Fibroblast of skin of right quadriceps (primary cell): ENCODE data around the gene SKIC8.
A peak's percentile ranks its signal among the peaks of the same experiment; 100 is the strongest.

Experiments used
- DNase-seq: peaks from one replicate; pipeline ENCODE4 v3.0.0-alpha.2; 2013

Gene SKIC8

GRCh38 chr15:78291052-78291451 lies 8.4 kb downstream of the SKIC8 start:
- no peak for DNase-seq

- no peak for DNase-seq
Measured at GRCh38 chr15:78290222-78290621, 9.2 kb downstream of the SKIC8 start.

DNA sequence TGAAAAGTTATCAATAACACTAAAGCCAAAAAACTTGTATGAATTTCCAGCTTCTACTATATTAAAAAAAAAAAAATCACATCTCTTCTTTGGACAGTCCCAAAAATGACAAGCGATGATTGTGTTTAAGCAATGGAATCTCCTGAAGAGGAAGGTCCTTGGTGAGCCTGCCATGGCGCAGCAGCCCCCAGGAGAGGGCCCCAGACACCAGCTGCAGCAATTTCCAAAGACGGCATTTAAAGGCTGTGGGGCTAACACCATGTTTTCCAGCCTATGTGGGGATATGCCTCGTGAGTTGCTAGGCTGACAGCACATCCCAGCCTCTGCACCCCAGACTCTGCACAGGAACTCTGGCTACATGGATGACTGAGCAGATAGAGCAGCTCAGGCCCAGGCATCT lies 14.7 kb downstream of the SKIC8 start:
- DNase-seq = no peak

GRCh38 chr15:78282324-78282723 lies 17.1 kb downstream of the SKIC8 start:
- DNase-seq = peak; percentile 78

- peak; percentile 39 for DNase-seq
Measured at GRCh38 chr15:78280319-78281072, 18.9 kb downstream of the SKIC8 start.

DNA sequence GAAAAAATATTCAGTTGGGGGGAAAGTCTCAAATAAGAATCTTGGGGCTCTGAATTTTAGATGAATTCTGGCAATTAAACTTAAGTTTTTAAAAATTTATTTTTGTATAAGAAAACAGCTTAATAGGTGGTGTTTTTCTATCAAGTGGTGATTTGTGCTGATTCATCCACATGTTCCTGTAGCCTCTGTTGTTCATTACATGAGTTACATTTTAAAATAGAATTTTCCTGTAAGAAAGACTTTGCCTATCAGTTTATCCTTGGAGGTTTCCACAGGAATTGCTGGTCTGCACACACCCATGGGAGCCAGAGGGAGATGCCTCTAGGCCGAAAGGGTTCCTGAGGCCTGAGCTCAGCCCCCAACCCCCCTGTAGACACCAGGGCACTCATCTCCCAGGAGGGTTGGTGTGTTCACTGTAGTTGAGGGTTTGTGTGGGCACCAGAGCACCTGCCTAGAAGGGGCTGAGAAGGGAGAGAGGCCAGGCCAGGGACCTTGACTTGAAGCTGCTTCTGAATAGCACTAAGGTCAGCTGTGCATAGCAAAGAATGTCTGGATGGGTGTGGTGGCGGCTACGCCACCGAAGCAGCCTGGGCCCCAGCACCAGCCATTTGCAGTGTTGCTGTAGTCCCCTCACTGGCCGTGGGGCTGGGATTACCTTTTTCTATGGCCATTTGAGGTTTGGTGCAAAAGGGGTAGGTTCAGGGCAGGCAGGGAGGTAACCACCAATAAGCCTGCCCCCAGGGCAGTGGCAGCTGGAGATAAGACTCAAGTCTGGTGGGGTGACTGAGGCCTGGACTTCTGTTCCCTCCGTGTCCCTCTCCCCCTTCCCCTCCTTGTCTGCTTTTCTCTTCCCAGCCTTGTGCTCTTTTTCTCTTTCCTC lies 23.1 kb downstream of the SKIC8 start:
- DNase-seq = no peak

DNA sequence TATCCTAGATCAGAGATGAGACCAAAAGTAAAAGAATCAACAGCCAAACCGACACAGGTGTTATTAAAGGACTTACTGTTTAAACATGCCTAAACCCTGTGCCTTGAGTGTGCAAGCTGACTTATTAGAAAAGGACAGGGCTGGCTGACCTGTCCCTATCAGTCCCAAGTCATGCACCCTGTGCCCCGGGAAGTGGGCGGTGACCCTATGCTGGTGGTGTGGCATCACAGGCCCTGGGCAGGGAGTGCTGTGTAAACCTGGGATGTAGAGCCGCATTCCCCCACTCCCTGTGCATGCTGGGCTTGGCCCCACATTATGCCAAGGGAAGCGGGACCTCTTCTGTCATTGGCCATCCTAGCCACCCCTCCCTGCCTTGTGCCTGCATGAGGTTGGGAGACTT lies 24.4 kb downstream of the SKIC8 start:
- no peak for DNase-seq

GRCh38 chr15:78272776-78273175 lies 26.6 kb downstream of the SKIC8 start:
- no peak for DNase-seq

DNA sequence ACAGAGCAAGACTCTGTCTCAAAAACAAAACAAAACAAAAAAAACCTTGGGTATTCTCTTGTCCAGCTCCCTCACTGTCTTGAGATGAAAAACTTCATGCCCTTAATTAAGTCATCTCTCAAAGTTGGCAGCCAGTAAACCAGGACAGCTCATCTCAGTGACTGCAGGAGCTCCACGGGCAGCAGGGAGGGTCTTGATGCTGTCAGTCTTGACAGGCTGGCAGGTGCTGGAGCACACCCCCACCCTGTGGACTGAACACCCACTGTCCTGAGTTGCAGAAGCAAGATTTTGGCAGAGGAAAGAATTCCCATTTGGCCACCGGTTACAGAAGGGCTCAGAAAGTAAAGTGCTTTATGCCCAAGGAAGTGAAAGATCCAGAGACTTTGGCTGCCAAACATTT lies 27.1 kb downstream of the SKIC8 start:
- DNase-seq = no peak

- DNase-seq = no peak
Measured at GRCh38 chr15:78266806-78267205, 32.6 kb downstream of the SKIC8 start.

- no peak for DNase-seq
Measured at GRCh38 chr15:78266229-78266628, 33.2 kb downstream of the SKIC8 start.

DNA sequence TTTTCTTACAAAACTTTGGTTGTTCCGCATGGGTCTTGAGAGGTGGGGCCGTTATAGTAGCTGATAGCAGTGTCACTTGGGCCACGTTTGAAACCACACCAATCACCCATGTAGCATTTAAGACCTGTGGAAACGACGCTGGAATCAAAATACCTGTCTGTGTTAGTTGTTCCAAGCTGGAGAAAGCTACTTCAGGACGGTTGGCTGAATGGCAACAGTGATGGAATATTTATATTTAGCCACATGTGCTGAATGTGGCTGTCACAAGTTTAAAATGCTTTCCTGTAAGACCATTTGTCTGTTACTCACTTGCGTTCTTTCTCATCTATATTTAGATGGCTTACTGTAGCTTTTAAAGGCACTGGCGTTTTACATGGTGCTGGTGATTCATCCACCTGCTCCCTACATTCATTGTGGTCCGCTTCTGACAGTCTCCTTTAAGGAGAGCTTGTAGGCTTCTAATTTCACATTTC lies 33.6 kb downstream of the SKIC8 start:
- peak; percentile 55 for DNase-seq

- no peak for DNase-seq
Measured at GRCh38 chr15:78265137-78265460, 34.3 kb downstream of the SKIC8 start.

DNA sequence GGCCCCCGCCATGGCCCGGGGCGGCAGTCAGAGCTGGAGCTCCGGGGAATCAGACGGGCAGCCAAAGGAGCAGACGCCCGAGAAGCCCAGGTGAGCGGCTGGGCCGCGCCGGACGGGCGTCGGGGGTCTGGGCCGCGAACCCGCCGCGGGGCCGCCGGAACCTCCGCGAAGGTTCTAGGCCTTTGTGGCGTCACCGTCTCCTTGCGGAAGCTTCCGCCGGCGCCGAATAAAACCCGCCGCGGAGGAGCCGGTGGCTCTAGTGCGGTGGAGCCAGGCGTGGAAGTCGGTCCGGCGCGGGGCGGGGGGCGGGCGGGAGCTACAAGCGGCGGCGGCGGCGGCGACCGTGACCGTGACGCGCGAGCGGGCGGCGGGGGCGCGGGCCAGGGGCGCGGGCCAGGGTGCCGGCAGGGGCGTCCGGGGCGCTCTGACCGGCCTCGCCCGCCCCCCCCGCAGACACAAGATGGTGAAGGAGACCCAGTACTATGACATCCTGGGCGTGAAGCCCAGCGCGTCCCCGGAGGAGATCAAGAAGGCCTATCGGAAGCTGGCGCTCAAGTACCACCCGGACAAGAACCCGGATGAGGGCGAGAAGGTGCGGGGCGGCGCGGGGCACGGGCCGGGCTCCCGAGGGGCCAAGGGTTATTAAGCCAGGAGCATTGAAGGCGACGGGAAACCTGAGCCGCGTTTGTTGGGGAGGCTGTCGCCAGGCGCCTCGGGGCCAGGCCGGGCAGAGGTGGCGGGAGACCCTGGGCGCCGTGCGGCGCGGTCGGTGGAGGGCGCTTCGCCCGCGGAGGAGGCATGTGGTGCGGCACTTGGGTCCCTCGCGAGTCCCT lies 34.9 kb downstream of the SKIC8 start, which contains the start of gene DNAJA4:
TSS of gene DNAJA4 (plus strand) at position 259 of the 833 bp plus-strand sequence. CDS start at position 461, 202 bp downstream.
- DNase-seq = peak; percentile 45

GRCh38 chr15:78263907-78264303 lies 35.5 kb downstream of the SKIC8 start:
- DNase-seq = no peak

DNA sequence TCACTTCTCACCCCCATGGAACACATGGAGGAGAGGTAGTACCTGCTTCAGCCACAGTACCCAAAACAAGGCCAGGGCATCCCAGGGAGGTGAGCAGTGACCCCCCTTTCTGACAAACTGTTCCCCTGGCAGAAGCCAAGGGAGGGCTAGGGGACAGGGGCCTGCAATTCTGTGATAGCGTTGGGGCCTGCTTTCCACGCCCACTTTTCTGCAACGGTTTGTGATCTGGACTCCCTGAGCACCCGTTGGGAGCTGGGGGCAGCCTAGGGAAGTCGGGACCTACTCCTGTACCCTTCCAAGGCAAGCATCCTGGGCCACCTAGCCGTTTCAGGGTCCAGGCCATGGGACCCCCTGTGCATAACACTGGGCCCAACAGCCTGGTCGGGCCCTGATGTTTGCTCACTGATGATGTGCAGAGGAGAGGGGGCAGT lies 36.0 kb downstream of the SKIC8 start:
- DNase-seq = no peak

GRCh38 chr15:78261062-78261461 lies 38.3 kb downstream of the SKIC8 start:
- DNase-seq = no peak

- no peak for DNase-seq
Measured at GRCh38 chr15:78260489-78260888, 38.9 kb downstream of the SKIC8 start.

GRCh38 chr15:78259232-78259631 lies 40.2 kb downstream of the SKIC8 start:
- no peak for DNase-seq

DNA sequence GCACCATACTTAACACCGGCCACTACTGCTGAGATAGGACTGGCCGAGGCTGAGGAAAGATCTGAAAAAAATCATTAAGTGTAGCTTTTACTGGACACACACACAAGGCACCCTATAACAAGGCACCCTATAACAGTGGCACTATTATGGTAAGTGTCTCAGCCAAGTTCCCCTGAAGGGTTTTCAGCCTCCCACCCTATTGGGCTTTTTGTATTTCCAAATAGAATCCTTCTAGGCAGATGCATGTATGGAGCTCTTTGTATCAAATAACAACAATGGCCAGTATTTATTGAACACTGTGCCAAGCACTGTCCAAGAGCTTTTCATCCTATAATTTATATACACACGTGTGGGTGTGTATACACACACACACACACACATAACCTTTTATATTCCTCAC lies 41.7 kb downstream of the SKIC8 start:
- DNase-seq = no peak

- DNase-seq = no peak
Measured at GRCh38 chr15:78256044-78256437, 43.4 kb downstream of the SKIC8 start.

GRCh38 chr15:78255421-78256043 lies 43.9 kb downstream of the SKIC8 start:
- no peak for DNase-seq

DNA sequence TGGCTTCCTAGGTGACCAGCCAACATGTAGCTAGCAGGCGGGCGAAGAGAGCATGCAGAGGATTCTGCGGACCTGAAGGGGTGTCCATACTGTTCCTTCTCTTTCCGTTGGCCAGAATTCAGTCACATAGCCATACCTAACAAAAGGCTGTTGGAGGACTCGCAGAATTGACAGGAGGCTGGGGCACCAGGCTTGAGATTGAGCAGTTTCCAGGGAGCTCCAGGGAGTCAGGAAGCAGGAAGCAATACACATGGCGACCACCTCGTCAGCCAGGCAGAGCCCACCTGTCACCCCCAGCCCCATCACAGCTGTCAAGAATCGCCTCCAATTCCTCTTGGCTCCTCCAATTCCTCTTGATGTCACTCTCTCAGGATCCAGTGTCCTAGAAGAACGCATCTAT lies 48.3 kb downstream of the SKIC8 start:
- DNase-seq = no peak
